ENCODE measurements around the gene SLC35D3.
"Not testable (repeated sequence)": the region's sequence is repeated elsewhere in the genome, so short reads cannot be mapped to it uniquely, and the experiment has no call there.

GRCh38 chr6:136949957-136950356 is 27.9 kb downstream of the SLC35D3 start:
- not testable (repeated sequence) for TF ChIP-seq CTCF, POLR2A, EP300 (IDR thresholded peaks at IDR 0.05)
